ENCODE measurements around the gene STIP1. TPM values are rescaled to one million over a fixed set of nuclear protein-coding genes. Genes with fewer than 3 reads are reported as not detected.

The STIP1 gene
- total RNA-seq, 4 donors from 2014 or later = 88.6 to 134 (median 94.0) TPM

DNA sequence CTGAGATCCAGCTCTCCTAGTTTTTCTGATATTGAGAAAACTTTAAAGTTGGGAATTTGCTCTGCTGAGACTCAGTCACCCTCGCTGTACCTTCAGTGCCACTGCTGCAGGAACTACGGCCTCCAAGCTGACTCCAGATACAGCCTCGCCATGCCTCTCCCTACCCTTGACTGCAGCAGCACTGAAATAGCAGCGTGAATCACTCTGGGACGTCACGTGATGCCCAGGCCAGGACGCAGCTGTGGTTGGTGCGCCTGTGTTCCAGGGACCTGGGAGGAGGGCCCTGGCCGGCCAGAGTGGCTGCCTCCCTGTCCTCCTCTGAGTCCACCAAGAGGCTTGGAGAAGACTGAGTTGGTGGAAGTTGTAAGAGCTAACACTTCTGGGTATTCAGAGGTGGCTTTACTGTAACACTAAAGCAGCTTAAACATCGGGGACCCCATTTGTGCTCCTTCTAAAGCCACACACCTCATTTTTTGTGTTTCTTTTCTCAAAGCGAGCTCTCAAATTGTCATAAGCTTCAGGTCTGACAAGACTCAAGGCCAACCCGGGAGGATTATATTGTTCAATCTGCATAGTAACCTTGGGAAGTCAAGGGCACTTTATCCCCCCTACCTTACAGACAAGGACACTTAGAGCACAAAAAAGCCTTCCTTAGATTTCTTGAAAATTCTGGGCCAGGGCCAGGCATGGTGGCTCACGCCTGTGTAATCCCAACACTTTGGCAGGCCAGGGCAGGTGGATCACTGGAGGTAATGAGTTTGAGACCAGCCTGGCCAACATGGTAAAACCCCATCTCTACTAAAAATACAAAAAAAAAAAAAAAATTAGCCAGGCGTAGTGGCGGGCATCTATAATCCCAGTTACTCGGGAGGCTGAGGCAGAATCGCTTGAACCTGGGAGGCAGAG is 4.2 kb upstream of the STIP1 start:
- TF ChIP-seq POLR2A (IDR thresholded peaks at IDR 0.05) = peak; percentile 48 to 64
- no peak for TF ChIP-seq EP300 (IDR thresholded peaks at IDR 0.05)
- peak; percentile 91 for TF ChIP-seq POLR2AphosphoS5 (IDR thresholded peaks at IDR 0.05)
- TF ChIP-seq, protein P1, sequence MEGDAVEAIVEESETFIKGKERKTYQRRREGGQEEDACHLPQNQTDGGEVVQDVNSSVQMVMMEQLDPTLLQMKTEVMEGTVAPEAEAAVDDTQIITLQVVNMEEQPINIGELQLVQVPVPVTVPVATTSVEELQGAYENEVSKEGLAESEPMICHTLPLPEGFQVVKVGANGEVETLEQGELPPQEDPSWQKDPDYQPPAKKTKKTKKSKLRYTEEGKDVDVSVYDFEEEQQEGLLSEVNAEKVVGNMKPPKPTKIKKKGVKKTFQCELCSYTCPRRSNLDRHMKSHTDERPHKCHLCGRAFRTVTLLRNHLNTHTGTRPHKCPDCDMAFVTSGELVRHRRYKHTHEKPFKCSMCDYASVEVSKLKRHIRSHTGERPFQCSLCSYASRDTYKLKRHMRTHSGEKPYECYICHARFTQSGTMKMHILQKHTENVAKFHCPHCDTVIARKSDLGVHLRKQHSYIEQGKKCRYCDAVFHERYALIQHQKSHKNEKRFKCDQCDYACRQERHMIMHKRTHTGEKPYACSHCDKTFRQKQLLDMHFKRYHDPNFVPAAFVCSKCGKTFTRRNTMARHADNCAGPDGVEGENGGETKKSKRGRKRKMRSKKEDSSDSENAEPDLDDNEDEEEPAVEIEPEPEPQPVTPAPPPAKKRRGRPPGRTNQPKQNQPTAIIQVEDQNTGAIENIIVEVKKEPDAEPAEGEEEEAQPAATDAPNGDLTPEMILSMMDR (IDR thresholded peaks at IDR 0.05) = no peak
- peak overlapping the region in 1 of 2 donors; percentile 16 for H3K4me3 ChIP-seq
- peaks cover 2 to 53% (median 28%) of the 10 kb centered on the region in 3 donors for H3K4me1 ChIP-seq
- H3K27ac ChIP-seq = peak overlapping the region; percentile 57 to 84 (median 82)
- no peaks in the 10 kb centered on the region for H3K9me3 ChIP-seq
- 48 to 57% methylated on average over 5 to 8 of the region's 17 CpGs for WGBS, 2 donors (ENCODE audit: low coverage in 1 of 2)
- peak; percentile 61 for ATAC-seq
- H3K27me3 ChIP-seq = no peaks in the 10 kb centered on the region
- H3K36me3 ChIP-seq = no peaks in the 10 kb centered on the region

DNA sequence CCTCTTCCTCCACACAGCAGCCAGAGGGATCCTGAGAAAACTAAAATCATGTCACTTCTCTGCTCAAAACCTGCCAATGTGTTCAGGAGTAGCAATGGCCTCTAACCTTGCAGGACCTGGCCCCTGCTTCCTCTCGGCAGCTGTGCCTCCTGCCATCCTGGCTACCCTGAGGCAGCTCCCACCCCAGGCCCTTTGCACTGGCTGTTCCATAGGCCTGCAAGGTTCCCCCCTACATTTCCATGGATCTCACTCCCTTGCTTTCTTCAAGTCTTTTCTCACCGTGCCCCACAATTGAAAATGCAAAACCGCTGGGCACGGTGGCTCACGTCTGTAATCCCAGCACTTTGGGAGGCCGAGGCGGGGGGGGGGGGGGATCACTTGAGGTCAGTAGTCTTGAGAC is 2.1 kb upstream of the STIP1 start:
- no peak for TF ChIP-seq POLR2AphosphoS5 (IDR thresholded peaks at IDR 0.05)
- Histone ChIP-seq H3K27me3 (no peaks in the 10 kb centered on the region), H3K36me3 (no peaks in the 10 kb centered on the region), H3K4me1 (peaks cover 2 to 53% (median 28%) of the 10 kb centered on the region in 3 donors), H3K4me3 (no peak overlapping the region), H3K9me3 (no peaks in the 10 kb centered on the region), H3K27ac (peak overlapping the region in 3 of 4 donors; percentile 48 to 98 (median 86))
- no peak for ATAC-seq
- WGBS, 2 donors (ENCODE audit: low coverage in 1 of 2) = 67 to 71% methylated on average over 1 of the region's 7 CpGs

DNA sequence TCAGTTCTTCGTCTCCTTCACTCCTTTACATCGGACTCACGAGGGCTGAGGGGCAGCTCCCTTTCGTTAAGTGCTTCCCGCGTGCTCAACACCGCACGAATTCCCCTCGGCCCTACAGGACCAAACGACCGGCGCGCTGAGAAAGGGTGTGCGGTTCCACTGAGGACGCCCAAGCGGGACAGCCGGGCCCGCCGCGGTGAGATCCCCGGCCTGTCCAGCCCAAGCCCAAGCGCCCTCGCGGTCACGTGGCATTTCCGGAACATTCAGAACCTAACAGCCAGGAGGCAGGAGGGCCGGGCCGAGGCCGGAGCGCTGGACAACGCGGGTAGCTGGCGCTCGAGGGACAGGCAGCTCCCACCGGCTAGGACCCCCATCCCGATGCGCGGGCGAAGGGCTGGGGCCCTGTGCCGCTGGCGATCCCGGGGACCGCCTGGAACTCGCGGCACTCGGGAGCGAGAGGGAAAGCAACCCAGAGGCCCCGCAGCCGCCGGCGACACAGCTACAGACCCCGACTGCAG is 737 bp upstream of the STIP1 start:
- peaks cover 2 to 49% (median 28%) of the 10 kb centered on the region in 3 donors for H3K4me1 ChIP-seq
- no peaks in the 10 kb centered on the region for H3K36me3 ChIP-seq

DNA sequence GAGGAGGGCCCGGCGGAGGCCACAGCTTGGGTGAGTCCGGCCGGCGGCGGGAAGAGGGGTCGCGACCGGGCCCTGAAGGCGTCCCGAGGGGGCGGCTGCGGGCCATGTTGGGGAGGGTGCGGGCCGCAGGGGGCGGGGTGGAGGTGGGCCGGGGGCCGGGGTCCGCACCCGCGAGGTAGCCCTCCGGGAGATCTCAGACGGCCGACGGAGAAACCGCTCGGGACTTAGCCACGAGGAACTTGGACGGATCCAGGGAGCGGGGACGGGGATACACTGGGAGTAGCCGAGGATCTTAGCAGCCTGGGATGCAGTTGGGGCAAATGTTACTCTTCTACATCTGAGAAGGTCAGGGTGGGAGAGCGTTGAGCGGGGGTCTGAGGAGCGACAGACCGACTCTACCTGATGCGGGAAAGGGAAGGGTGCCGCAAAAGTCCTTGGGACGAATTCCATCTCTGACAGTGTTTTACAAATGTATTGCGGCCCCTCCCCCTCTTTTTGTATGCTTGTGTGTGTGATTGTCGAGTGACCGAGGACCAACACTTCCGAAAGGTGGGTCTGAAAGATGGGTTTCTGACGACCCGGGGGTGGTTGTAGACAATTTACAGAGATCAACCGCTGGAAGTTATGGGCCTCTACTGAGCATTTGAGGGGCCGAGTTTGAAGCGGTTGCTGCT is 658 bp downstream of the STIP1 start:
- Histone ChIP-seq H3K36me3 (peaks cover 0 to 6% of the 10 kb centered on the region in 2 donors), H3K27me3 (no peaks in the 10 kb centered on the region), H3K4me3 (no peak overlapping the region), H3K9me3 (no peaks in the 10 kb centered on the region), H3K4me1 (peaks cover 0 to 35% (median 18%) of the 10 kb centered on the region in 3 donors), H3K27ac (peak overlapping the region in 1 of 4 donors; percentile 71)
- 1 to 4% methylated on average over 5 to 16 of the region's 48 CpGs for WGBS, 2 donors (ENCODE audit: low coverage in 1 of 2)
- ATAC-seq = no peak
- TF ChIP-seq POLR2AphosphoS5 (IDR thresholded peaks at IDR 0.05) = no peak
- TF ChIP-seq, protein P1 (IDR thresholded peaks at IDR 0.05) = no peak
- no peak for TF ChIP-seq POLR2A (IDR thresholded peaks at IDR 0.05)
- no peak for TF ChIP-seq EP300 (IDR thresholded peaks at IDR 0.05)

More for the DNA sequence above, 737 bp upstream of the STIP1 start:
- H3K27me3 ChIP-seq = no peaks in the 10 kb centered on the region
- peak; percentile 73 for ATAC-seq
- peak overlapping the region; percentile 81 to 98 (median 91) for H3K27ac ChIP-seq
- WGBS, 2 donors (ENCODE audit: low coverage in 1 of 2) = 0% methylated on average over 7 of the region's 52 CpGs; no CpG with 5 or more reads in 1 of the 2 donors
- H3K9me3 ChIP-seq = no peaks in the 10 kb centered on the region
- H3K4me3 ChIP-seq = peak overlapping the region; percentile 58 to 61
- peak; percentile 98 for TF ChIP-seq POLR2A (IDR thresholded peaks at IDR 0.05)
- TF ChIP-seq EP300 (IDR thresholded peaks at IDR 0.05) = no peak
- TF ChIP-seq POLR2AphosphoS5 (IDR thresholded peaks at IDR 0.05) = peak; percentile 96
- TF ChIP-seq, protein P1 (IDR thresholded peaks at IDR 0.05) = peak in 3 of 4 experiments; percentile 62 to 74 (median 62)

DNA sequence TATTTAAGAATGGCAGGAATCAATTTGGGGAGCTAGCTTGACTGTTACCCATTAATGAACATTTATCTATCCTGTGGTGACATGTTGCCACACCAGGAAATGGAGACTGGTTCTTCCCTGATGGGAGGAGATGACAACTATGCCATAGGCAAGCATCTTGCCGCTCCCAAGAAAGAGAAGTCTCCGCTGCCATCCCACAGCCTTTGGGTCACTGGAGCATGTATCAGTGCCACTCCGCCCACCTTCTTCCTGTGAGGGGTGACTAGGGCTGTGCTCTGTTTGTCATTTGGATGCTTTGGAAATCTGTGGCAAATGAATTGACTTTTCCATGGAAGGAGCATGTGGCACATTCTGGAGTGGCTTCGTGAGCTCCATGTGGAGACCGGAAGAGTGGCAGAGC is 6.5 kb downstream of the STIP1 start:
- Histone ChIP-seq H3K9me3 (no peaks in the 10 kb centered on the region), H3K27me3 (no peaks in the 10 kb centered on the region), H3K4me1 (no peaks in the 10 kb centered on the region), H3K36me3 (peaks cover 0 to 58% of the 10 kb centered on the region in 2 donors), H3K27ac (no peak overlapping the region), H3K4me3 (no peak overlapping the region)
- WGBS, 2 donors (ENCODE audit: low coverage in 1 of 2) = 90% methylated on average over 2 of the region's 5 CpGs; no CpG with 5 or more reads in 1 of the 2 donors
- no peak for TF ChIP-seq POLR2A (IDR thresholded peaks at IDR 0.05)
- TF ChIP-seq, protein P1 (IDR thresholded peaks at IDR 0.05) = no peak
- no peak for TF ChIP-seq EP300 (IDR thresholded peaks at IDR 0.05)
- no peak for TF ChIP-seq POLR2AphosphoS5 (IDR thresholded peaks at IDR 0.05)
- ATAC-seq = no peak

All from gastroesophageal sphincter (tissue), 4 donors.